SK-N-SH (cell line): ENCODE measurements around the gene VARS1. TPM values are rescaled to one million over a fixed set of nuclear protein-coding genes. Genes with fewer than 3 reads are reported as not detected.

Experiments used
- CTCF ChIA-PET: fragments of 300-600, 350-600 bp; formaldehyde crosslinking; extraction: SDS; loops from one replicate; lab custom pipeline; 2021; lab: Yijun Ruan, JAX
- POLR2A ChIA-PET: fragments of 350-600 bp; sonication (Branson Sonifier 250); formaldehyde crosslinking; extraction: SDS; loops from one replicate; lab custom pipeline; 2020; ENCODE audit warnings: antibody characterized with exemption, inconsistent platforms; lab: Yijun Ruan, JAX
- DNase-seq: peaks from one replicate; pipeline ENCODE4 v3.0.0; 2012
- H2AFZ ChIP-seq: fragments of 200-600 bp; sonication (generic); 2 replicates; pipeline ENCODE4 v1.8.1; 2016; ENCODE audit warnings: antibody characterized with exemption, mild to moderate bottlenecking, low read depth
- H3F3A ChIP-seq: fragments of 200-600 bp; sonication (generic); replicated peaks from 2 replicates; pipeline ENCODE3; 2016; ENCODE audit warnings: antibody characterized with exemption, mild to moderate bottlenecking; ENCODE audit not compliant: insufficient read depth
- H3K27ac ChIP-seq, 2 experiments: fragments of 200-500 bp in 1 of 2; fragments of 200-600 bp in 1 of 2; sonication (Bioruptor generic) in 1 of 2; sonication (generic), shearing (Covaris generic) in 1 of 2; 2 replicates each; pipeline versions ENCODE4 v1.5.1 to v1.6.1; 2014 to 2016; ENCODE audit warnings: low read depth in 2 of 2, inconsistent platforms in 1 of 2, low read length in 1 of 2, mild to moderate bottlenecking in 1 of 2, mixed read lengths in 1 of 2
- H3K27me3 ChIP-seq: fragments of 200-600 bp; sonication (generic), shearing (Covaris generic); 2 replicates; pipeline ENCODE4 v1.6.1; 2016; ENCODE audit warnings: mixed run types; ENCODE audit not compliant: insufficient read depth
- H3K36me3 ChIP-seq, 2 experiments: fragments of 200-500 bp in 1 of 2; fragments of 200-600 bp in 1 of 2; sonication (Bioruptor generic) in 1 of 2; sonication (generic) in 1 of 2; replicated peaks in 1 of 2; 2 replicates each; pipeline versions ENCODE3 to v1.5.1; 2014 to 2016; ENCODE audit warnings: low read length in 1 of 2, mild to moderate bottlenecking in 1 of 2; ENCODE audit not compliant: insufficient read depth in 2 of 2, control insufficient read depth in 1 of 2
- H3K4me1 ChIP-seq, 2 experiments: fragments of 200-500 bp in 1 of 2; fragments of 200-600 bp in 1 of 2; sonication (Bioruptor generic) in 1 of 2; sonication (generic), shearing (Covaris generic) in 1 of 2; 2 replicates each; pipeline versions ENCODE4 v1.5.1 to v1.6.1; 2014 to 2016; ENCODE audit warnings: low read depth in 1 of 2, low read length in 1 of 2, mixed run types in 1 of 2; ENCODE audit not compliant: insufficient read depth in 2 of 2, control insufficient read depth in 1 of 2
- H3K4me2 ChIP-seq: fragments of 200-600 bp; sonication (generic), shearing (Covaris generic); 2 replicates; pipeline ENCODE4 v1.6.1; 2017; ENCODE audit warnings: mixed run types
- H3K4me3 ChIP-seq, 2 experiments: fragments of 200-500 bp in 1 of 2; fragments of 200-600 bp in 1 of 2; sonication (Bioruptor generic) in 1 of 2; sonication (generic), shearing (Covaris generic) in 1 of 2; 2 replicates each; pipeline versions ENCODE4 v1.5.1 to v1.8.1; 2014 to 2016; ENCODE audit warnings: low read depth in 2 of 2, inconsistent platforms in 1 of 2, low read length in 1 of 2, mild to moderate bottlenecking in 1 of 2, mixed read lengths in 1 of 2, moderate library complexity in 1 of 2
- H3K79me2 ChIP-seq: fragments of 200-600 bp; sonication (generic); 2 replicates; pipeline ENCODE4 v1.8.1; 2017; ENCODE audit warnings: mild to moderate bottlenecking; ENCODE audit not compliant: insufficient read depth
- H3K9ac ChIP-seq: fragments of 200-600 bp; sonication (generic); 2 replicates; pipeline ENCODE4 v1.6.1; 2017; ENCODE audit warnings: mixed run types
- H3K9me2 ChIP-seq: fragments of 200-600 bp; sonication (generic); 2 replicates; pipeline ENCODE4 v1.6.1; 2017; ENCODE audit warnings: mixed run types
- H3K9me3 ChIP-seq: fragments of 200-600 bp; sonication (generic); 2 replicates; pipeline ENCODE4 v1.6.1; 2017; ENCODE audit warnings: mixed run types, mild to moderate bottlenecking, moderate library complexity
- H4K20me1 ChIP-seq: fragments of 200-600 bp; sonication (generic); 2 replicates; pipeline ENCODE4 v1.6.1; 2017; ENCODE audit warnings: mild to moderate bottlenecking, mixed run types; ENCODE audit not compliant: insufficient read depth
- CHD2 ChIP-seq: fragments of 150-350 bp; IDR thresholded peaks from 2 replicates; pipeline ENCODE4 v1.6.1; 2018; ENCODE audit warnings: low read length; ENCODE audit not compliant: partially characterized antibody
- EZH2phosphoT487 ChIP-seq: fragments of 200-600 bp; sonication (generic); IDR thresholded peaks from 2 replicates; pipeline ENCODE4 v1.6.1; 2017; ENCODE audit warnings: low read depth, mixed run types, mild to moderate bottlenecking, antibody characterized with exemption, moderate library complexity, borderline replicate concordance
- FOXJ3 ChIP-seq: sonication (generic); formaldehyde crosslinking; IDR thresholded peaks from 2 replicates; pipeline ENCODE4 v1.5.1; 2020; ENCODE audit warnings: mild to moderate bottlenecking, missing genetic modification reagents
- FOXM1 ChIP-seq: IDR thresholded peaks from 2 replicates; pipeline ENCODE4 v1.4.0; 2012; ENCODE audit warnings: low read depth, mild to moderate bottlenecking
- GABPA ChIP-seq: IDR thresholded peaks from 2 replicates; pipeline ENCODE4 v1.4.0; 2012; ENCODE audit warnings: low read depth, mild to moderate bottlenecking
- PBX3 ChIP-seq: IDR thresholded peaks from 2 replicates; pipeline ENCODE4; 2012
- RAD21 ChIP-seq: IDR thresholded peaks from 2 replicates; pipeline ENCODE4 v1.6.1; 2012; ENCODE audit warnings: mild to moderate bottlenecking, low read length
- USF2 ChIP-seq: fragments of 150-350 bp; IDR thresholded peaks from 2 replicates; pipeline ENCODE4 v1.6.1; 2017; ENCODE audit warnings: antibody characterized with exemption, low read length, low read depth, borderline replicate concordance
- YY1 ChIP-seq: IDR thresholded peaks from 2 replicates; pipeline ENCODE4 v1.4.0; 2012; ENCODE audit warnings: low read depth, mild to moderate bottlenecking
- ZBTB33 ChIP-seq: IDR thresholded peaks from 2 replicates; pipeline ENCODE4 v1.4.0; 2012; ENCODE audit warnings: low read depth, borderline replicate concordance
- WGBS: methylation state at CpG from one replicate; pipeline ENCODE4 v1.1.6; 2017; ENCODE audit warnings: low lambda C conversion rate; 5-methylcytosine and 5-hydroxymethylcytosine counted together
- polyA plus RNA-seq, 3 experiments: library from polyadenylated mRNA; depleted of rRNA; stranded (reverse); fragments of >200 nt; gene quantifications; 2 replicates each; pipeline ENCODE4 v1.2.3, GENCODE V29; 2012

Gene VARS1
- polyA plus RNA-seq, 1 of the 3 experiments (the other 2 are of a cell fraction) = 35.1 TPM

GRCh38 chr6:31768363-31769257 is 26.9 kb downstream of the VARS1 start:
- Histone ChIP-seq H3K9me2 (no peaks in the 10 kb centered on the region), H3K4me2 (no peak overlapping the region), H3K4me1 (peaks cover 0 to 8% of the 10 kb centered on the region in 2 experiments; a peak in 1 of 4 replicates), H3F3A (peaks cover 2% of the 10 kb centered on the region), H3K36me3 (no peaks in the 10 kb centered on the region), H3K79me2 (no peaks in the 10 kb centered on the region), H4K20me1 (no peaks in the 10 kb centered on the region), H2AFZ (no peak overlapping the region), H3K27me3 (no peaks in the 10 kb centered on the region), H3K27ac (no peak overlapping the region), H3K9ac (no peak overlapping the region), H3K4me3 (no peak overlapping the region), H3K9me3 (no peaks in the 10 kb centered on the region)
- TF ChIP-seq FOXM1 (no peak), YY1 (no peak), EZH2phosphoT487 (no peak), CHD2 (no peak), USF2 (no peak), FOXJ3 (CRISPR knock-in tag) (no peak), RAD21 (no peak), PBX3 (no peak), GABPA (no peak), ZBTB33 (no peak)
- no peak for DNase-seq
- ChIA-PET POLR2A (interaction anchor here (0.7 kb wide), 1 partner anchor 14 kb away, joined by 3 read pairs; no protein-coding TSS in a partner anchor), CTCF (interaction anchor here (0.7 to 3.3 kb wide), 8 partner anchors 16 to 1376 kb away, joined by 3 to 16 read pairs (median 6); partner anchors contain the start of genes DDAH2, LY6G5C and MSH5)
- 96% methylated on average over 12 of the region's 18 CpGs for WGBS
